Upper lobe of left lung (tissue), 4 donors: ENCODE data around the gene GSDMA.

ENCODE experiments used
- POLR2AphosphoS5 ChIP-seq, 2 donors: sonication (generic); formaldehyde crosslinking; IDR thresholded peaks; one replicate each; pipeline ENCODE4 v1.5.1; 2017; ENCODE audit warnings: antibody characterized with exemption in 2 of 2
- TF ChIP-seq, protein P1 (sequence below), 6 experiments: fragments of 450-650 bp in 4 of 6; fragments of 200-600 bp in 2 of 6; sonication (generic) in 2 of 6; IDR thresholded peaks; one replicate each; pipeline ENCODE4 v1.5.1; 2016 to 2019; ENCODE audit warnings: antibody characterized with exemption in 6 of 6

DNA sequence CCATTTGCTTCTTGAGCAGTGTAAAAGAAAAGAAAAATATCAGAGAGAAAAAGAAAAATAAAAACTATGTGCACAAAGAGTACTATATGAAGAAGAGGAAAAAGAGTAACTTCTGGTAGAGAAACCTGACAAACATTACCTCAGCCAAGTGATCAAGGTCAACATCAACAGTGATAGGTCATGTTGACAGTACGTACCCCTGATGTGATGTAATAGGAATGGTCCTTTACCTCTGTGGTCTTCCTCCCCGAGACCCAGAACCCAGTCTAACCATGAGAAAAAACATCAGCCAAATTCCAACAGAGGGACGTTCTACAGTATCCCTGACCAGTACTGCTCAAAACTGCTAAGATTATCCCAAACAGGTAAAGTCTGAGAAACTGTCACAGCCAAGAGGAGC is 48.8 kb upstream of the GSDMA start:
- TF ChIP-seq, protein P1, sequence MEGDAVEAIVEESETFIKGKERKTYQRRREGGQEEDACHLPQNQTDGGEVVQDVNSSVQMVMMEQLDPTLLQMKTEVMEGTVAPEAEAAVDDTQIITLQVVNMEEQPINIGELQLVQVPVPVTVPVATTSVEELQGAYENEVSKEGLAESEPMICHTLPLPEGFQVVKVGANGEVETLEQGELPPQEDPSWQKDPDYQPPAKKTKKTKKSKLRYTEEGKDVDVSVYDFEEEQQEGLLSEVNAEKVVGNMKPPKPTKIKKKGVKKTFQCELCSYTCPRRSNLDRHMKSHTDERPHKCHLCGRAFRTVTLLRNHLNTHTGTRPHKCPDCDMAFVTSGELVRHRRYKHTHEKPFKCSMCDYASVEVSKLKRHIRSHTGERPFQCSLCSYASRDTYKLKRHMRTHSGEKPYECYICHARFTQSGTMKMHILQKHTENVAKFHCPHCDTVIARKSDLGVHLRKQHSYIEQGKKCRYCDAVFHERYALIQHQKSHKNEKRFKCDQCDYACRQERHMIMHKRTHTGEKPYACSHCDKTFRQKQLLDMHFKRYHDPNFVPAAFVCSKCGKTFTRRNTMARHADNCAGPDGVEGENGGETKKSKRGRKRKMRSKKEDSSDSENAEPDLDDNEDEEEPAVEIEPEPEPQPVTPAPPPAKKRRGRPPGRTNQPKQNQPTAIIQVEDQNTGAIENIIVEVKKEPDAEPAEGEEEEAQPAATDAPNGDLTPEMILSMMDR (IDR thresholded peaks at IDR 0.05): no peak
- no peak for TF ChIP-seq POLR2AphosphoS5 (IDR thresholded peaks at IDR 0.05)
